ENCODE measurements around the gene AKAP12. TPM values are rescaled to one million over a fixed set of nuclear protein-coding genes. Genes with fewer than 3 reads are reported as not detected.

Gene AKAP12
- total RNA-seq, 1 experiment from 2014 or later: 90.0 TPM

DNA sequence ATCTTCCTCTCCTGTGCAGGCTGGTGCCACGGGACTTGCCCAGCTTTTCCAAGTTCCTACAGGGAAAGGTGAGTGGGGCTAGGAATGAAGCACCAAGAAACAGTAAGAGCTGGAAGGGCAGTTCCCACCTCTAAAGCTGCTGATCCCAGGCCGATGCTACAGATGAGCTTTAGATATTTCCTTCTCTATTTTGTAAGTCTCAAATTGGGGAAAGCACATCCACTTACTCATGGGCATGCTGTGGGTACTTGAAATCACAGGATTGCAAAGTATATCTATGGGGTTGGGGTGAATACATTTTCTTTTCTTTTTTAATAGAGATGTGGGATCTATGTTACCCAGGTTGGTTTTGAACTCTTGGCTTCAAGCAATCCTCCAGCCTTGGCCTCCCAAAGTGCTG lies 148.5 kb downstream of the AKAP12 start (continued):
- TF ChIP-seq, protein P1, sequence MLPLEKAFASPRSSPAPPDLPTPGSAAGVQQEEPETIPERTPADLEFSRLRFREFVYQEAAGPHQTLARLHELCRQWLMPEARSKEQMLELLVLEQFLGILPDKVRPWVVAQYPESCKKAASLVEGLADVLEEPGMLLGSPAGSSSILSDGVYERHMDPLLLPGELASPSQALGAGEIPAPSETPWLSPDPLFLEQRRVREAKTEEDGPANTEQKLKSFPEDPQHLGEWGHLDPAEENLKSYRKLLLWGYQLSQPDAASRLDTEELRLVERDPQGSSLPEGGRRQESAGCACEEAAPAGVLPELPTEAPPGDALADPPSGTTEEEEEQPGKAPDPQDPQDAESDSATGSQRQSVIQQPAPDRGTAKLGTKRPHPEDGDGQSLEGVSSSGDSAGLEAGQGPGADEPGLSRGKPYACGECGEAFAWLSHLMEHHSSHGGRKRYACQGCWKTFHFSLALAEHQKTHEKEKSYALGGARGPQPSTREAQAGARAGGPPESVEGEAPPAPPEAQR (CRISPR knock-in tag; IDR thresholded peaks at IDR 0.05): no peak

DNA sequence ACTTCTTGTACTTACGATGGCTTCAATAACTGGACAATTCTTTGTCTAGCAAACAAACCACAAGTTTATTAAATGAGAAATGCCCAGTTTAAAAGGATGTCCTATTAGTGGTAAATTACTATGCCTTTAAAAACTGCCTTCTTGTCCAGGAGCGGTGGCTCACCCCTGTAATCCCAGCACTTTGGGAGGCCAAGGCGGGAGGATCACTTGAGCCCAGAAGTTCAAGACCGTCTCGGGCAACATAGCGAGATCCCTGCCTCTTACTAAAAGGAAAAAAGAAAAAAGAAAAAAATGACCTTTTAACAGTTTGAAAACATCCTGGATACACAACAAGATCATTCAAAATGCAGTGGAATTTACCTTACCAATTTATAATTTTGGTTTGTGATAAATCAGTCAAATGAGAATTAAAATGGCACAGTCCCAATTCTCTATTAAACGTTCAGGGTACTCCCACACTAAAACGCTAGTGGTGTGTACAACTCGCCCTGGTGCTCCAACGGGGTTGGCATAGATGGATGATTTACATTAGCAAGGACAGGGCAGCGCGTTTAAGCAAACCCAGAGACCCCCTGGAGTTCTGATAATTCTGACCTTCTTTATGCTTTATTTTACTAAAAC lies 149.3 kb downstream of the AKAP12 start:
- peaks cover 12% of the 10 kb centered on the region for H3K36me3 Mint-ChIP-seq
- H3K9me3 Mint-ChIP-seq: no peaks in the 10 kb centered on the region
- peak overlapping the region; percentile 91 for H3K4me3 Mint-ChIP-seq
- H3K27me3 Mint-ChIP-seq (ENCODE audit: low read depth): no peaks in the 10 kb centered on the region
- DNase-seq (ENCODE audit: low spot score): no peak
- ATAC-seq: no peak
- peak overlapping the region; percentile 99 for H3K27ac Mint-ChIP-seq
- TF ChIP-seq TEAD4 (CRISPR knock-in tag; IDR thresholded peaks at IDR 0.05) (no peak), ZNF121 (CRISPR knock-in tag; IDR thresholded peaks at IDR 0.05) (peak; percentile 44; the same call in 1 of the 2 replicates), EMX1 (CRISPR knock-in tag; IDR thresholded peaks at IDR 0.05) (no peak), FOXK1 (CRISPR knock-in tag; IDR thresholded peaks at IDR 0.05) (no peak), NFYB (CRISPR knock-in tag; conservative IDR thresholded peaks at IDR 0.05; ENCODE audit: low read depth) (no peak)
- TF ChIP-seq, protein P2, sequence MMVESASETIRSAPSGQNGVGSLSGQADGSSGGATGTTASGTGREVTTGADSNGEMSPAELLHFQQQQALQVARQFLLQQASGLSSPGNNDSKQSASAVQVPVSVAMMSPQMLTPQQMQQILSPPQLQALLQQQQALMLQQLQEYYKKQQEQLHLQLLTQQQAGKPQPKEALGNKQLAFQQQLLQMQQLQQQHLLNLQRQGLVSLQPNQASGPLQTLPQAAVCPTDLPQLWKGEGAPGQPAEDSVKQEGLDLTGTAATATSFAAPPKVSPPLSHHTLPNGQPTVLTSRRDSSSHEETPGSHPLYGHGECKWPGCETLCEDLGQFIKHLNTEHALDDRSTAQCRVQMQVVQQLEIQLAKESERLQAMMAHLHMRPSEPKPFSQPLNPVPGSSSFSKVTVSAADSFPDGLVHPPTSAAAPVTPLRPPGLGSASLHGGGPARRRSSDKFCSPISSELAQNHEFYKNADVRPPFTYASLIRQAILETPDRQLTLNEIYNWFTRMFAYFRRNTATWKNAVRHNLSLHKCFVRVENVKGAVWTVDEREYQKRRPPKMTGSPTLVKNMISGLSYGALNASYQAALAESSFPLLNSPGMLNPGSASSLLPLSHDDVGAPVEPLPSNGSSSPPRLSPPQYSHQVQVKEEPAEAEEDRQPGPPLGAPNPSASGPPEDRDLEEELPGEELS (CRISPR knock-in tag; IDR thresholded peaks at IDR 0.05): no peak
- TF ChIP-seq, protein P3, sequence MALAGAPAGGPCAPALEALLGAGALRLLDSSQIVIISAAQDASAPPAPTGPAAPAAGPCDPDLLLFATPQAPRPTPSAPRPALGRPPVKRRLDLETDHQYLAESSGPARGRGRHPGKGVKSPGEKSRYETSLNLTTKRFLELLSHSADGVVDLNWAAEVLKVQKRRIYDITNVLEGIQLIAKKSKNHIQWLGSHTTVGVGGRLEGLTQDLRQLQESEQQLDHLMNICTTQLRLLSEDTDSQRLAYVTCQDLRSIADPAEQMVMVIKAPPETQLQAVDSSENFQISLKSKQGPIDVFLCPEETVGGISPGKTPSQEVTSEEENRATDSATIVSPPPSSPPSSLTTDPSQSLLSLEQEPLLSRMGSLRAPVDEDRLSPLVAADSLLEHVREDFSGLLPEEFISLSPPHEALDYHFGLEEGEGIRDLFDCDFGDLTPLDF (CRISPR knock-in tag; IDR thresholded peaks at IDR 0.05): no peak
- TF ChIP-seq, protein P4, sequence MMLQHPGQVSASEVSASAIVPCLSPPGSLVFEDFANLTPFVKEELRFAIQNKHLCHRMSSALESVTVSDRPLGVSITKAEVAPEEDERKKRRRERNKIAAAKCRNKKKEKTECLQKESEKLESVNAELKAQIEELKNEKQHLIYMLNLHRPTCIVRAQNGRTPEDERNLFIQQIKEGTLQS (CRISPR knock-in tag; conservative IDR thresholded peaks at IDR 0.05): no peak
- POLR2A ChIA-PET: interaction anchor here (1.0 to 1.2 kb wide), 2 partner anchors 15 to 52 kb away, joined by 3 to 6 read pairs; no protein-coding TSS in a partner anchor
- peaks cover 51% of the 10 kb centered on the region for H3K4me1 Mint-ChIP-seq
- CTCF ChIA-PET: interaction anchor here (0.8 kb wide), 1 partner anchor 54 kb away, joined by 3 read pairs; no protein-coding TSS in a partner anchor

DNA sequence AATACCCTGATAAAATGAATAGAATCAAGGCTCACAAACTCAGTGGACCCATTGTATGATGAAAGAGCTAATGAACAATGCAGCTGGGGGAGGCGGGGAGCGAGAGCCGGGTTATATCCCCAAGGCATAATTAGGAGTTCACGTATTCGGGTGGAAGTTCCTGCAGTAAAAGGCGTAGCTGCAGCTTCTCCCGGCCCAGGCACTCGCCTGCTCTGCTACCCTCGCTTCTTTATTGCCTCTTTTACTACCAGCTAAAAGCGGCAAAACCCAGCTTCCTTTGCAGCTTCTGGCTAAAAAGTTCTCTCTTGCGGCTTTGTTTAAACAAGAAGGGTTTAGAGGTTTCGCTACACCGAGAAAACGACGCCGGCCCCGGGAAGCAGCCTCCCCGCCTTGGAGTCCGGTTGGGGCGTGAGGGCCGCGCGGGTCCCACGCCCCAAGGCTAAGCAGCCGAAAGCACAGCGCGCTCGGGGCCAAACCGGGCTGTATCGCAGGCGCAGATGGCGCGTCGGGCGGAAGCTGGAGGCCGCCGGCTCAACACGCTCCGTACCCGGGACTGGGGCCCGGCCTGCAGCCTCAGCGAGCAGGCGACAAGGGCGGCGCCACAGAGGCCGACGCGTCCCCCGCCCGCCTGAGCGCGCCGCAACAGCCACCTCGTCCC lies 150.0 kb downstream of the AKAP12 start:
- H3K36me3 Mint-ChIP-seq: peaks cover 14% of the 10 kb centered on the region
- CTCF ChIA-PET: interaction anchor here (0.6 to 1.8 kb wide), 3 partner anchors 17 to 58 kb away, joined by 3 to 8 read pairs (median 3); no protein-coding TSS in a partner anchor
- H3K9me3 Mint-ChIP-seq: no peaks in the 10 kb centered on the region
- peak overlapping the region; percentile 99 for H3K27ac Mint-ChIP-seq
- peak; percentile 28 for DNase-seq (ENCODE audit: low spot score)
- peak overlapping the region; percentile 91 for H3K4me3 Mint-ChIP-seq
- no peaks in the 10 kb centered on the region for H3K27me3 Mint-ChIP-seq (ENCODE audit: low read depth)
- no peak; the same call in 1 of the 2 replicates for ATAC-seq
- H3K4me1 Mint-ChIP-seq: peaks cover 55% of the 10 kb centered on the region
- POLR2A ChIA-PET: interaction anchor here (1.0 to 1.7 kb wide), 6 partner anchors 16 to 165 kb away, joined by 3 to 6 read pairs (median 4); partner anchors contain the start of gene RMND1
- TF ChIP-seq JUN (CRISPR knock-in tag; IDR thresholded peaks at IDR 0.05): no peak
- TF ChIP-seq FOXK1 (CRISPR knock-in tag; IDR thresholded peaks at IDR 0.05): peak; percentile 54
- TF ChIP-seq SP1 (CRISPR knock-in tag; conservative IDR thresholded peaks at IDR 0.05): 0 out of 2 replicates have a peak, but pooled peaks have one; percentile 44
- no peak for TF ChIP-seq CBFB (CRISPR knock-in tag; IDR thresholded peaks at IDR 0.05; ENCODE audit: low read depth)
- no peak for TF ChIP-seq MXD4 (CRISPR knock-in tag; IDR thresholded peaks at IDR 0.05; ENCODE audit: borderline replicate concordance)
- TF ChIP-seq, protein P5, sequence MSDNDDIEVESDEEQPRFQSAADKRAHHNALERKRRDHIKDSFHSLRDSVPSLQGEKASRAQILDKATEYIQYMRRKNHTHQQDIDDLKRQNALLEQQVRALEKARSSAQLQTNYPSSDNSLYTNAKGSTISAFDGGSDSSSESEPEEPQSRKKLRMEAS (CRISPR knock-in tag; IDR thresholded peaks at IDR 0.05): peak; percentile 55; the same call in 1 of the 2 replicates
- TF ChIP-seq, protein P2 (CRISPR knock-in tag; IDR thresholded peaks at IDR 0.05): 0 out of 2 replicates have a peak, but pooled peaks have one; percentile 54
- TF ChIP-seq NFYB (CRISPR knock-in tag; conservative IDR thresholded peaks at IDR 0.05; ENCODE audit: low read depth): 0 out of 2 replicates have a peak, but pooled peaks have one; percentile 8
- TF ChIP-seq SOX15 (CRISPR knock-in tag; IDR thresholded peaks at IDR 0.05): no peak
- TF ChIP-seq MYBL2 (CRISPR knock-in tag; IDR thresholded peaks at IDR 0.05): no peak
- no peak for TF ChIP-seq IRF2 (CRISPR knock-in tag; IDR thresholded peaks at IDR 0.05; ENCODE audit: borderline replicate concordance, low read depth)
- TF ChIP-seq EMX1 (CRISPR knock-in tag; IDR thresholded peaks at IDR 0.05): 0 out of 2 replicates have a peak, but pooled peaks have one; percentile 37
- TF ChIP-seq, protein P6, sequence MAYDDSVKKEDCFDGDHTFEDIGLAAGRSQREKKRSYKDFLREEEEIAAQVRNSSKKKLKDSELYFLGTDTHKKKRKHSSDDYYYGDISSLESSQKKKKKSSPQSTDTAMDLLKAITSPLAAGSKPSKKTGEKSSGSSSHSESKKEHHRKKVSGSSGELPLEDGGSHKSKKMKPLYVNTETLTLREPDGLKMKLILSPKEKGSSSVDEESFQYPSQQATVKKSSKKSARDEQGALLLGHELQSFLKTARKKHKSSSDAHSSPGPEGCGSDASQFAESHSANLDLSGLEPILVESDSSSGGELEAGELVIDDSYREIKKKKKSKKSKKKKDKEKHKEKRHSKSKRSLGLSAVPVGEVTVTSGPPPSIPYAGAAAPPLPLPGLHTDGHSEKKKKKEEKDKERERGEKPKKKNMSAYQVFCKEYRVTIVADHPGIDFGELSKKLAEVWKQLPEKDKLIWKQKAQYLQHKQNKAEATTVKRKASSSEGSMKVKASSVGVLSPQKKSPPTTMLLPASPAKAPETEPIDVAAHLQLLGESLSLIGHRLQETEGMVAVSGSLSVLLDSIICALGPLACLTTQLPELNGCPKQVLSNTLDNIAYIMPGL (CRISPR knock-in tag; IDR thresholded peaks at IDR 0.05): peak; percentile 69; the same call in 1 of the 2 replicates
- TF ChIP-seq TEAD1 (CRISPR knock-in tag; IDR thresholded peaks at IDR 0.05): 0 out of 2 replicates have a peak, but pooled peaks have one; percentile 53
- peak; percentile 86; the same call in 1 of the 2 replicates for TF ChIP-seq FOXP1 (CRISPR knock-in tag; IDR thresholded peaks at IDR 0.05; ENCODE audit: borderline replicate concordance)
- TF ChIP-seq ZNF138 (CRISPR knock-in tag; conservative IDR thresholded peaks at IDR 0.05): peak; percentile 81; the same call in 1 of the 2 replicates

Data from WTC11 (cell line).